K562 (cell line): ENCODE results near the gene ANTKMT. TPM values are rescaled to one million over a fixed set of nuclear protein-coding genes. Genes with fewer than 3 reads are reported as not detected.
A peak's percentile ranks its signal among the peaks of the same experiment; 100 is the strongest.

Experiments
- CTBP1 ChIP-seq: fragments of 450-650 bp; IDR thresholded peaks from 2 replicates; pipeline ENCODE4 v1.6.1; 2016; ENCODE audit warnings: borderline replicate concordance
- EZH2 ChIP-seq: IDR thresholded peaks from 2 replicates; pipeline ENCODE4 v1.6.1; 2012; ENCODE audit warnings: low read depth, mild to moderate bottlenecking, inconsistent platforms, low read length, borderline replicate concordance
- KDM1A ChIP-seq, 2 experiments: fragments of 450-650 bp; IDR thresholded peaks; 2 replicates each; pipeline ENCODE4 v1.6.1; 2016; ENCODE audit warnings: mild to moderate bottlenecking in 2 of 2
- MAFF ChIP-seq: IDR thresholded peaks from 2 replicates; pipeline ENCODE4 v1.6.1; 2012; ENCODE audit warnings: low read length, improper control_type of control experiment
- MAFG ChIP-seq: fragments of 450-650 bp; conservative IDR thresholded peaks from 2 replicates; pipeline ENCODE4 v1.6.1; 2016; ENCODE audit warnings: missing genetic modification characterization, missing compliant biosample characterization
- MEF2A ChIP-seq: IDR thresholded peaks from 2 replicates; pipeline ENCODE4 v1.6.1; 2011; ENCODE audit warnings: low read depth, mild to moderate bottlenecking, low read length, moderate library complexity; ENCODE audit not compliant: control insufficient read depth
- MIER1 ChIP-seq: fragments of 450-650 bp; IDR thresholded peaks from 2 replicates; pipeline ENCODE4 v1.6.1; 2016; ENCODE audit warnings: antibody characterized with exemption, mild to moderate bottlenecking, low read depth
- MYNN ChIP-seq, 2 experiments: sonication (generic); formaldehyde crosslinking in 1 of 2; IDR thresholded peaks; 2 replicates each; pipeline versions ENCODE4 v1.5.0 to v1.6.1; 2016 to 2020; ENCODE audit warnings: antibody characterized with exemption in 1 of 2, missing genetic modification reagents in 1 of 2
- RFX1 ChIP-seq: fragments of 450-650 bp; IDR thresholded peaks from 2 replicates; pipeline ENCODE4 v1.6.1; 2016; ENCODE audit warnings: mild to moderate bottlenecking, moderate library complexity
- SIX5 ChIP-seq, 2 experiments: IDR thresholded peaks; 2 replicates each; pipeline ENCODE4 v1.6.1; 2011; ENCODE audit warnings: low read length in 2 of 2, borderline replicate concordance in 1 of 2, low read depth in 1 of 2, mild to moderate bottlenecking in 1 of 2, moderate library complexity in 1 of 2; ENCODE audit not compliant: insufficient read depth in 1 of 2
- SP2 ChIP-seq: IDR thresholded peaks from 2 replicates; pipeline ENCODE4 v1.6.1; 2011; ENCODE audit warnings: mild to moderate bottlenecking, low read depth, low read length, moderate library complexity; ENCODE audit not compliant: poor library complexity, severe bottlenecking; ENCODE audit errors: extremely low read depth
- STAG1 ChIP-seq: sonication (generic); formaldehyde crosslinking; IDR thresholded peaks from 2 replicates; pipeline ENCODE4 v1.5.0; 2020; ENCODE audit warnings: missing genetic modification reagents, borderline replicate concordance
- ZNF24 ChIP-seq: fragments of 450-650 bp; IDR thresholded peaks from 2 replicates; pipeline ENCODE4 v1.6.1; 2016
- polyA plus RNA-seq, 8 experiments: library from polyadenylated mRNA; depleted of rRNA in 4 of 8; stranded (reverse) in 5 of 8; unstranded in 3 of 8; fragments of >200 nt; fragmentation: Nextera tagmentation in 2 of 8; fragmentation: Illumina TruSeq in 1 of 8; extraction: Ambion mirVana in 2 of 8; extraction: Trizol in 1 of 8; gene quantifications; 2 replicates each; pipeline versions ENCODE4 v1.2.1 to v1.2.3, GENCODE V29; 2011 to 2014; ENCODE audit warnings: inconsistent platforms in 1 of 8, missing spikeins in 1 of 8
- total RNA-seq, 7 experiments: library from RNA; depleted of rRNA in 6 of 7; stranded (reverse); fragments of >200 nt in 6 of 7; fragmentation: Illumina TruSeq in 2 of 7; extraction: Trizol in 2 of 7; gene quantifications; 2 replicates each; pipeline versions ENCODE4 v1.2.1 to v1.2.3, GENCODE V29; 2011 to 2021; ENCODE audit warnings: low replicate concordance in 1 of 7
- TF ChIP-seq, protein P1 (sequence below): fragments of 150-350 bp; conservative IDR thresholded peaks from 2 replicates; pipeline ENCODE4 v1.6.1; 2014; ENCODE audit warnings: low read length
- TF ChIP-seq, protein P2 (sequence below): fragments of 450-650 bp; IDR thresholded peaks from 2 replicates; pipeline ENCODE4 v1.6.1; 2016; ENCODE audit warnings: missing biosample characterization, missing genetic modification characterization

ANTKMT gene
- total and polyA plus RNA-seq, 9 of the 15 experiments (the other 6 are each of a cell fraction or from before 2014, with no cell fraction given): 0.58 to 217 (median 19.1) TPM

DNA sequence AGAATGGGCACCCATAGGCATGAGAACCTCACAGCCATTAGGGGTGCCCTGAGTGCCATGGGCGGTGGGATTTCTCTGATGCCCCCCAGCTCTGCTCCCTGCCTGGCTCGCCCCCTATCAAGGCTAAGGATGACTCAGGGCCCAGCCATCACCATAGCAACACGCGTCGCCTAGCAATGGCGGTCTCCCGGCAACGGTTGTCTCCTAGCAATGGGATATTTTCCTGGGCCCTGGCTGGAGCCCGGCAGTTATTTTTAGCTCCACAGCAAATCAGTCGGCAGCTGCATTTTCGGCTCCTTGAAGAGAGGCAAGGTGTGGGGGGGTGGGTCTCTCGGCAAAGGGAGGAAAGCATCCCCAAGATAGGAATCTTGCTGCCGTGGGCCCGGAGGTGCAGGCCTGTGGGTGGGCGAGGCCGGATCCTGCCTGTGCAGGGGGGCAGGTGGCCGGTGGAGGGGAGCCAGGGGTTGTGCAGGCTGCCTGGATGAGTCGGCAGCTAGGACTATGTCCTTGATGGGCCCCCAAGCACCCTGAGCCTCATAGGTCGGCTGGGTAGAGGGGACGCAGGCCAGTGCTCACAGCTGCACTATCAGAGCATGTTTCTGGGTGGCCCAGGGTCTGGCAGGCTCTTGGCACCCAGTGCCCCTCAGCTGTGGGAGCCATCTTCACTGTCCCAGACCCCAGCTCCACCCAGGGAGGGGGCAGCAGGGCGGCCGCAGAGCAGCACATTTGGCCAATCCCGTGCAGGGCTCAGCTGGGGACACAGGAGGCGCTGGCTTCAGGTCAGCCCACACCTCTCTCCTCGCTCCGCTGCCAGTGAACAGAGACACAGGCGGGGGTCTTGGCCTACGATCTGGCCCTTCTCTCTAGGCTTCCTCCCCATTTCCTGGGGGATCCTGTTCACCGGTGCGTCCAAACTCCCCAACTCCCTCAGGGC lies 11.1 kb upstream of the ANTKMT start (continued):
- TF ChIP-seq, protein P1, sequence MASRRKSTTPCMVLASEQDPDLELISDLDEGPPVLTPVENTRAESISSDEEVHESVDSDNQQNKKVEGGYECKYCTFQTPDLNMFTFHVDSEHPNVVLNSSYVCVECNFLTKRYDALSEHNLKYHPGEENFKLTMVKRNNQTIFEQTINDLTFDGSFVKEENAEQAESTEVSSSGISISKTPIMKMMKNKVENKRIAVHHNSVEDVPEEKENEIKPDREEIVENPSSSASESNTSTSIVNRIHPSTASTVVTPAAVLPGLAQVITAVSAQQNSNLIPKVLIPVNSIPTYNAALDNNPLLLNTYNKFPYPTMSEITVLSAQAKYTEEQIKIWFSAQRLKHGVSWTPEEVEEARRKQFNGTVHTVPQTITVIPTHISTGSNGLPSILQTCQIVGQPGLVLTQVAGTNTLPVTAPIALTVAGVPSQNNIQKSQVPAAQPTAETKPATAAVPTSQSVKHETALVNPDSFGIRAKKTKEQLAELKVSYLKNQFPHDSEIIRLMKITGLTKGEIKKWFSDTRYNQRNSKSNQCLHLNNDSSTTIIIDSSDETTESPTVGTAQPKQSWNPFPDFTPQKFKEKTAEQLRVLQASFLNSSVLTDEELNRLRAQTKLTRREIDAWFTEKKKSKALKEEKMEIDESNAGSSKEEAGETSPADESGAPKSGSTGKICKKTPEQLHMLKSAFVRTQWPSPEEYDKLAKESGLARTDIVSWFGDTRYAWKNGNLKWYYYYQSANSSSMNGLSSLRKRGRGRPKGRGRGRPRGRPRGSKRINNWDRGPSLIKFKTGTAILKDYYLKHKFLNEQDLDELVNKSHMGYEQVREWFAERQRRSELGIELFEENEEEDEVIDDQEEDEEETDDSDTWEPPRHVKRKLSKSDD: peak; percentile 54; the same call in 1 of the 2 replicates
- TF ChIP-seq MIER1: peak; percentile 87
- TF ChIP-seq KDM1A (IDR thresholded peaks at IDR 0.05): peak; percentile 83 to 94
- TF ChIP-seq CTBP1: peak; percentile 66
- no peak for TF ChIP-seq ZNF24
- TF ChIP-seq MYNN (IDR thresholded peaks at IDR 0.05): peak; percentile 99
- 0 out of 2 replicates have a peak, but pooled peaks have one; percentile 57 for TF ChIP-seq MYNN (CRISPR knock-in tag; IDR thresholded peaks at IDR 0.05)
- TF ChIP-seq, protein P2, sequence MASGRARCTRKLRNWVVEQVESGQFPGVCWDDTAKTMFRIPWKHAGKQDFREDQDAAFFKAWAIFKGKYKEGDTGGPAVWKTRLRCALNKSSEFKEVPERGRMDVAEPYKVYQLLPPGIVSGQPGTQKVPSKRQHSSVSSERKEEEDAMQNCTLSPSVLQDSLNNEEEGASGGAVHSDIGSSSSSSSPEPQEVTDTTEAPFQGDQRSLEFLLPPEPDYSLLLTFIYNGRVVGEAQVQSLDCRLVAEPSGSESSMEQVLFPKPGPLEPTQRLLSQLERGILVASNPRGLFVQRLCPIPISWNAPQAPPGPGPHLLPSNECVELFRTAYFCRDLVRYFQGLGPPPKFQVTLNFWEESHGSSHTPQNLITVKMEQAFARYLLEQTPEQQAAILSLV (tag): no peak
- TF ChIP-seq RFX1: peak; percentile 100
- TF ChIP-seq STAG1 (CRISPR knock-in tag): no peak
- TF ChIP-seq SIX5 (IDR thresholded peaks at IDR 0.05; ENCODE audit: borderline replicate concordance in 1 of 2, insufficient read depth in 1 of 2, low read depth in 1 of 2, low read length in 2 of 2): peak in 1 of 2 experiments; percentile 36; a peak in 1 of 4 replicates
- TF ChIP-seq SP2: no peak
- peak; percentile 24; the same call in 1 of the 2 replicates for TF ChIP-seq MAFF
- peak; percentile 90 for TF ChIP-seq MEF2A
- TF ChIP-seq MAFG (tag): peak; percentile 33; the same call in 1 of the 2 replicates
- no peak for TF ChIP-seq EZH2
